K562 (cell line): Measurements from ENCODE around the gene ANKS1A.

Source experiments
- ATF4 ChIP-seq: fragments of 450-650 bp; formaldehyde crosslinking; IDR thresholded peaks from 2 replicates; pipeline ENCODE4 v1.4.0; 2022; ENCODE audit warnings: mild to moderate bottlenecking, moderate library complexity
- DPF2 ChIP-seq: fragments of 450-650 bp; IDR thresholded peaks from 2 replicates; pipeline ENCODE4 v1.6.1; 2016
- GTF2F1 ChIP-seq: IDR thresholded peaks from 2 replicates; pipeline ENCODE4 v1.6.1; 2011; ENCODE audit warnings: low read depth, low read length, improper control_type of control experiment
- JUN ChIP-seq, 2 experiments: sonication (generic) in 1 of 2; formaldehyde crosslinking in 1 of 2; IDR thresholded peaks; 2 replicates each; pipeline versions ENCODE4 v1.6.1 to v1.8.0; 2012 to 2022; ENCODE audit warnings: borderline replicate concordance in 2 of 2, mild to moderate bottlenecking in 2 of 2, improper control_type of control experiment in 1 of 2, low read depth in 1 of 2, low read length in 1 of 2, missing genetic modification reagents in 1 of 2
- LEF1 ChIP-seq: fragments of 450-650 bp; IDR thresholded peaks from 2 replicates; pipeline ENCODE4 v1.6.1; 2016; ENCODE audit warnings: mild to moderate bottlenecking
- NBN ChIP-seq: fragments of 450-650 bp; IDR thresholded peaks from 2 replicates; pipeline ENCODE4 v1.6.1; 2016; ENCODE audit warnings: low read depth, mild to moderate bottlenecking
- RFX5 ChIP-seq: IDR thresholded peaks from 2 replicates; pipeline ENCODE4 v1.6.1; 2011; ENCODE audit warnings: low read depth, mild to moderate bottlenecking, improper control_type of control experiment, low read length
- U2AF2 ChIP-seq: fragments of 200-400 bp; formaldehyde crosslinking; optimal IDR thresholded peaks from 2 replicates; pipeline ENCODE3; 2017; ENCODE audit warnings: low read depth, mild to moderate bottlenecking, low read length
- ZC3H4 ChIP-seq: sonication (generic); formaldehyde crosslinking; IDR thresholded peaks from 2 replicates; pipeline ENCODE4 v1.9.0; 2021; ENCODE audit warnings: missing genetic modification reagents, borderline replicate concordance
- ZNF431 ChIP-seq: sonication (generic); formaldehyde crosslinking; IDR thresholded peaks from 2 replicates; pipeline ENCODE4 v1.8.0; 2022; ENCODE audit warnings: mild to moderate bottlenecking, missing genetic modification reagents
- TF ChIP-seq, protein P1 (sequence below), 3 experiments: IDR thresholded peaks in 2 of 3; conservative IDR thresholded peaks in 1 of 3; 2 replicates each; pipeline ENCODE4 v1.5.1; 2011 to 2012; ENCODE audit warnings: low read length in 3 of 3, mild to moderate bottlenecking in 3 of 3, control low read depth in 2 of 3, improper control_type of control experiment in 1 of 3, inconsistent platforms in 1 of 3, low read depth in 1 of 3, mixed read lengths in 1 of 3, moderate library complexity in 1 of 3; ENCODE audit not compliant: insufficient read depth in 2 of 3
- TF ChIP-seq, protein P2 (sequence below): sonication (generic); formaldehyde crosslinking; IDR thresholded peaks from 2 replicates; pipeline ENCODE4 v1.9.0; 2022; ENCODE audit warnings: mild to moderate bottlenecking, missing genetic modification reagents

DNA sequence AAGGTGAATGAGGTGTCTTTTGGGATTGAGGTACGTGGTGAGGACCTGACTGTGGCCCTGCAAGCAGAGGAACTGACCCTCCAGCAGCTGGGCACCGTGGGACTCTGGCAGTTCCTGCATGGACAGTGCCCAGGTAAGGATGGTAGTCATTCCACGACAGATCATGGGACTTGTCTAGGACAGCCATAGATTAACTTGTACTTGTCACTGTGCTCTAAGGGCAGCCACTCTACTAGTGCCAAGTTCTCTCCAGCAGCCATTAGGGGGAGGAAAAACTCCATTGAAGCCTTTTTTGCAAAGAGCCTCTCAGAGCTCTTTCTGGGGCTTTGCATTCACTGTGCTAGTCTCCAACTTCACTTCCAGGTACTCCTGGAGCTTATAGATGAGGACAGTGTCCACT, 21.6 kb upstream of the ANKS1A start:
- TF ChIP-seq U2AF2: no peak
- no peak for TF ChIP-seq ATF4 (CRISPR knock-in tag)
- no peak for TF ChIP-seq ZNF431
- no peak for TF ChIP-seq GTF2F1
- no peak for TF ChIP-seq ZC3H4 (CRISPR knock-in tag)
- no peak for TF ChIP-seq JUN (IDR thresholded peaks at IDR 0.05; ENCODE audit: borderline replicate concordance, low read depth, low read length)
- TF ChIP-seq JUN (CRISPR knock-in tag; IDR thresholded peaks at IDR 0.05; ENCODE audit: borderline replicate concordance): no peak
- no peak for TF ChIP-seq DPF2
- TF ChIP-seq, protein P1, sequence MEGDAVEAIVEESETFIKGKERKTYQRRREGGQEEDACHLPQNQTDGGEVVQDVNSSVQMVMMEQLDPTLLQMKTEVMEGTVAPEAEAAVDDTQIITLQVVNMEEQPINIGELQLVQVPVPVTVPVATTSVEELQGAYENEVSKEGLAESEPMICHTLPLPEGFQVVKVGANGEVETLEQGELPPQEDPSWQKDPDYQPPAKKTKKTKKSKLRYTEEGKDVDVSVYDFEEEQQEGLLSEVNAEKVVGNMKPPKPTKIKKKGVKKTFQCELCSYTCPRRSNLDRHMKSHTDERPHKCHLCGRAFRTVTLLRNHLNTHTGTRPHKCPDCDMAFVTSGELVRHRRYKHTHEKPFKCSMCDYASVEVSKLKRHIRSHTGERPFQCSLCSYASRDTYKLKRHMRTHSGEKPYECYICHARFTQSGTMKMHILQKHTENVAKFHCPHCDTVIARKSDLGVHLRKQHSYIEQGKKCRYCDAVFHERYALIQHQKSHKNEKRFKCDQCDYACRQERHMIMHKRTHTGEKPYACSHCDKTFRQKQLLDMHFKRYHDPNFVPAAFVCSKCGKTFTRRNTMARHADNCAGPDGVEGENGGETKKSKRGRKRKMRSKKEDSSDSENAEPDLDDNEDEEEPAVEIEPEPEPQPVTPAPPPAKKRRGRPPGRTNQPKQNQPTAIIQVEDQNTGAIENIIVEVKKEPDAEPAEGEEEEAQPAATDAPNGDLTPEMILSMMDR (IDR thresholded peaks at IDR 0.05 in 2 of 3, conservative IDR thresholded peaks at IDR 0.05 in 1 of 3; ENCODE audit: insufficient read depth in 2 of 3, low read depth in 1 of 3, low read length in 3 of 3): peak in 1 of 3 experiments; percentile 29; a peak in 2 of 6 replicates
- no peak for TF ChIP-seq RFX5
- no peak for TF ChIP-seq NBN
- TF ChIP-seq, protein P2, sequence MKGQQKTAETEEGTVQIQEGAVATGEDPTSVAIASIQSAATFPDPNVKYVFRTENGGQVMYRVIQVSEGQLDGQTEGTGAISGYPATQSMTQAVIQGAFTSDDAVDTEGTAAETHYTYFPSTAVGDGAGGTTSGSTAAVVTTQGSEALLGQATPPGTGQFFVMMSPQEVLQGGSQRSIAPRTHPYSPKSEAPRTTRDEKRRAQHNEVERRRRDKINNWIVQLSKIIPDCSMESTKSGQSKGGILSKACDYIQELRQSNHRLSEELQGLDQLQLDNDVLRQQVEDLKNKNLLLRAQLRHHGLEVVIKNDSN: no peak
- no peak for TF ChIP-seq LEF1
